OCI-LY7 (cell line): Measurements from ENCODE around the gene CRYGN. TPM values are rescaled to one million over a fixed set of nuclear protein-coding genes. Genes with fewer than 3 reads are reported as not detected.

Experiments
- BruUV-seq: library from RNA; stranded (reverse); fragments of 400-500 nt; replicated peaks from 2 replicates; lab custom pipeline; 2021; lab: Mats Ljungman, UMichigan
- CTCF ChIA-PET: fragments of 300-600 bp; sonication (Branson Sonifier 250); formaldehyde crosslinking; loops from one replicate; lab custom pipeline; 2022; ENCODE audit warnings: antibody characterized with exemption; ENCODE audit not compliant: unreplicated experiment; lab: Charles Lee
- POLR2A ChIA-PET: fragments of 300-600 bp; sonication (Branson Sonifier 250); formaldehyde crosslinking; loops from one replicate; lab custom pipeline; 2022; ENCODE audit warnings: antibody characterized with exemption; lab: Charles Lee
- DNase-seq: peaks from one replicate; pipeline ENCODE4 v3.0.0-alpha.2; 2015; ENCODE audit warnings: low spot score
- H2AFZ ChIP-seq: fragments of 200-600 bp; sonication (generic), shearing (Covaris generic); 2 replicates; pipeline ENCODE4 v1.6.1; 2014; ENCODE audit warnings: mild to moderate bottlenecking, antibody characterized with exemption, low read length, moderate library complexity
- H3K27ac ChIP-seq: fragments of 200-600 bp; sonication (generic); 2 replicates; pipeline ENCODE4 v1.5.1; 2014; ENCODE audit warnings: mixed run types, low read depth, mild to moderate bottlenecking, moderate library complexity, low read length, inconsistent platforms; ENCODE audit not compliant: poor library complexity, severe bottlenecking
- H3K36me3 ChIP-seq: fragments of 200-600 bp; sonication (generic); 2 replicates; pipeline ENCODE4 v1.6.1; 2014; ENCODE audit warnings: mild to moderate bottlenecking, antibody characterized with exemption, low read length, moderate library complexity, mixed read lengths; ENCODE audit not compliant: insufficient read depth
- H3K4me1 ChIP-seq: fragments of 200-600 bp; sonication (generic); 2 replicates; pipeline ENCODE4 v1.5.1; 2014; ENCODE audit warnings: mild to moderate bottlenecking, low read length; ENCODE audit not compliant: insufficient read depth, poor library complexity, severe bottlenecking
- H3K4me2 ChIP-seq: fragments of 200-600 bp; sonication (generic); 2 replicates; pipeline ENCODE4 v1.6.1; 2014; ENCODE audit warnings: mild to moderate bottlenecking, low read length
- H3K4me3 ChIP-seq: fragments of 200-600 bp; sonication (generic); 2 replicates; pipeline ENCODE4 v1.5.1; 2014; ENCODE audit warnings: mild to moderate bottlenecking, low read depth, low read length; ENCODE audit not compliant: poor library complexity, severe bottlenecking
- H3K79me2 ChIP-seq: fragments of 200-600 bp; sonication (generic); 2 replicates; pipeline ENCODE4 v1.6.1; 2016; ENCODE audit warnings: low read depth, mild to moderate bottlenecking, low read length, moderate library complexity, mixed read lengths; ENCODE audit not compliant: insufficient read depth
- H3K9me2 ChIP-seq: fragments of 200-600 bp; sonication (generic); 2 replicates; pipeline ENCODE4 v1.6.1; 2016; ENCODE audit warnings: mild to moderate bottlenecking, low read length, mixed read lengths; ENCODE audit not compliant: insufficient read depth
- H3K9me3 ChIP-seq: fragments of 200-600 bp; sonication (generic); 2 replicates; pipeline ENCODE4 v1.6.1; 2014; ENCODE audit warnings: mild to moderate bottlenecking, mixed run types, low read length, mixed read lengths
- H4K20me1 ChIP-seq: fragments of 200-600 bp; sonication (generic); 2 replicates; pipeline ENCODE4 v1.6.1; 2014; ENCODE audit warnings: mild to moderate bottlenecking, antibody characterized with exemption, low read length, moderate library complexity, mixed read lengths; ENCODE audit not compliant: insufficient read depth
- EZH2phosphoT487 ChIP-seq: fragments of 200-600 bp; sonication (generic); IDR thresholded peaks from 2 replicates; pipeline ENCODE4 v1.6.1; 2018; ENCODE audit warnings: low read depth, borderline replicate concordance, mild to moderate bottlenecking, mixed run types, antibody characterized with exemption, low read length, moderate library complexity, mixed read lengths
- intact Hi-C: fragments of 100-400 bp; cut with micrococcal nuclease; formaldehyde crosslinking; loops from one replicate; pipeline ENCODE4 v1.10.0; 2022; ENCODE audit not compliant: unreplicated experiment
- total RNA-seq, 2 experiments: library from RNA; depleted of rRNA in 1 of 2; stranded (reverse); fragments of >200 nt in 1 of 2; shearing (Covaris generic) in 1 of 2; gene quantifications; 2 replicates each; pipeline ENCODE4 v1.2.3, GENCODE V29; 2014 to 2022
- TF ChIP-seq, protein P1 (sequence below): fragments of 200-600 bp; sonication (generic); conservative IDR thresholded peaks from 2 replicates; pipeline ENCODE4 v1.5.1; 2014; ENCODE audit warnings: mild to moderate bottlenecking, antibody characterized with exemption, low read length, moderate library complexity, mixed read lengths

The CRYGN gene
- total RNA-seq, 2 experiments from 2014 or later, result 0.09 TPM; not detected in 1

DNA sequence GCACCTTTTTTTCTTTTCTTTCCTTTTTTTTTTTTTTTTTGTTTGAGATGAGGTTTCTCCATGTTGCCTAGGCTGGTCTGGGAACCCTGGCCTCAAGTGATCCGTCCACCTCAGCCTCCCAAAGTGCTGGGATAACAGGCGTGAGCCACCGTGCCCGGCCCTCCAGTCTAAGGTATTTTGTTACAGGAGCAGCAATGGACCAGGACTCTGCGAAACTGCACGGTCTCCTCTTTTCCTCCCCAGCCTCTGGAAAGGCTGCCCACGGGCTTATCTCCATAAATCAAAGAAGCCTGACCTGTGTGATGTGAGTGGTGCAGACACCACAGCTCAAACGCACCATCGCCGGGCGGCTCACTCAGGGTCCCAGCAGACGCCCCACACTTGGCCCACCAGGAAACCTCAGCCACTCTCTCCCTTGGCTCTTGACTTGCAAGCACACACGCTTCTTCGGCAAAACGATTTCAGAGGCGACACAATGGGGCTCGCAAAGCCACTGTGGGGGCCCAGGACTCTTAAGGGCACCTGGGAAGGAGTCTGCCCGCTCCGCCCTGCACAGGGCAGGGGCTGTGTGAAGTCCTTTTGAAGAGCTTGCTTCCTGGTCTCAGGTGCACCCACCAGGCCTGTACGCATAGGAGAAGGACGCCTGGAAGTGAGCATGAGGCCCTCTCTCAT lies 50.7 kb downstream of the CRYGN start:
- no peak overlapping the region for H3K27ac ChIP-seq
- no TSS peak for BruUV-seq
- TF ChIP-seq EZH2phosphoT487, result no peak
- TF ChIP-seq, protein P1, sequence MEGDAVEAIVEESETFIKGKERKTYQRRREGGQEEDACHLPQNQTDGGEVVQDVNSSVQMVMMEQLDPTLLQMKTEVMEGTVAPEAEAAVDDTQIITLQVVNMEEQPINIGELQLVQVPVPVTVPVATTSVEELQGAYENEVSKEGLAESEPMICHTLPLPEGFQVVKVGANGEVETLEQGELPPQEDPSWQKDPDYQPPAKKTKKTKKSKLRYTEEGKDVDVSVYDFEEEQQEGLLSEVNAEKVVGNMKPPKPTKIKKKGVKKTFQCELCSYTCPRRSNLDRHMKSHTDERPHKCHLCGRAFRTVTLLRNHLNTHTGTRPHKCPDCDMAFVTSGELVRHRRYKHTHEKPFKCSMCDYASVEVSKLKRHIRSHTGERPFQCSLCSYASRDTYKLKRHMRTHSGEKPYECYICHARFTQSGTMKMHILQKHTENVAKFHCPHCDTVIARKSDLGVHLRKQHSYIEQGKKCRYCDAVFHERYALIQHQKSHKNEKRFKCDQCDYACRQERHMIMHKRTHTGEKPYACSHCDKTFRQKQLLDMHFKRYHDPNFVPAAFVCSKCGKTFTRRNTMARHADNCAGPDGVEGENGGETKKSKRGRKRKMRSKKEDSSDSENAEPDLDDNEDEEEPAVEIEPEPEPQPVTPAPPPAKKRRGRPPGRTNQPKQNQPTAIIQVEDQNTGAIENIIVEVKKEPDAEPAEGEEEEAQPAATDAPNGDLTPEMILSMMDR, result no peak
- no peak for DNase-seq
- intact Hi-C loops, result no loop called here
- H3K9me3 ChIP-seq, result no peaks in the 10 kb centered on the region
- ChIA-PET CTCF (no interaction called here), POLR2A (no interaction called here)
- H2AFZ ChIP-seq, result no peak overlapping the region
- no peak overlapping the region for H3K4me2 ChIP-seq
- H3K79me2 ChIP-seq, result no peaks in the 10 kb centered on the region
- no peaks in the 10 kb centered on the region for H4K20me1 ChIP-seq
- H3K36me3 ChIP-seq, result no peaks in the 10 kb centered on the region
- no peaks in the 10 kb centered on the region for H3K9me2 ChIP-seq
- no peaks in the 10 kb centered on the region for H3K4me1 ChIP-seq
- no peak overlapping the region for H3K4me3 ChIP-seq

DNA sequence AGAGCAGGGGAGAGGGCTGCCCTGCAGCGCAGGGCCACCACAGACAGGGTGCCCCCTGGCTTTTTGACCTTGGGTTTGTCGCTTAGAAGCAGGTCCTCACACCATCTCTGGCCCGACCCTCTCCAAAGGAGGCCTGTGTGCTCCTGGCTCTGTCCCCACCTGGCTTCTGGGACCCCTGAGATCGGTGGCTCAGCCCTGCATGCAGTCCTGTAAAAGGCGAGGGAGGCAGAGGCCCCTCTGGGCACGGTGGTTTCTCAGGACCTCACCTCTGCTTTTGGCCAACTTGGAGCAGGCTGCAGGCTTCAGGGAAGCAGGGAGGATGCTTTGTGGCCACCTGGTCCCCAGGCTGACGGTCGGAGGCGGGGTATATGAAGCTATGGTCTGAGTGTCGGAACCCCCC lies 51.5 kb downstream of the CRYGN start:
- Histone ChIP-seq H3K4me1 (no peaks in the 10 kb centered on the region), H3K79me2 (no peaks in the 10 kb centered on the region), H3K27ac (no peak overlapping the region), H3K9me3 (no peaks in the 10 kb centered on the region), H3K9me2 (no peaks in the 10 kb centered on the region), H3K4me2 (no peak overlapping the region), H3K4me3 (no peak overlapping the region), H2AFZ (no peak overlapping the region), H3K36me3 (no peaks in the 10 kb centered on the region), H4K20me1 (no peaks in the 10 kb centered on the region)
- no peak for DNase-seq
- CTCF ChIA-PET, result no interaction called here
- intact Hi-C loops, result no loop called here
- POLR2A ChIA-PET, result no interaction called here
- no TSS peak for BruUV-seq
- TF ChIP-seq, protein P1, result no peak
- TF ChIP-seq EZH2phosphoT487, result no peak

DNA sequence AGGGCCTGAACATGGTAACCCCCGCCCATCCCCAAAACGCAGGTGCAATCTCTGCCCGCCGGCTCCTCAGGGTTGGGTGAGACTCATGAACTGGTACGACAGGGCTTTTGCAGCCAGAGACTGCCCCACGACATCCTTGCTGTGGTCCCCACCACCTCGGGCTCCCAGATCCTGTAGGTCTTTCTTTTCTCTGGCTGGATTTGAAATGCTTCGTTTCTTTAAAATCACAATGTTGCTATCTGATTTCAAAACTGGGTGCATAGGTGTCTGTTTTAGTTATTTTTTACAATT lies 52.0 kb downstream of the CRYGN start:
- POLR2A ChIA-PET, result no interaction called here
- no peak overlapping the region for H3K4me2 ChIP-seq
- DNase-seq, result no peak
- H3K79me2 ChIP-seq, result no peaks in the 10 kb centered on the region
- H3K36me3 ChIP-seq, result no peaks in the 10 kb centered on the region
- BruUV-seq, result no TSS peak
- H3K4me1 ChIP-seq, result no peaks in the 10 kb centered on the region
- no peak overlapping the region for H3K4me3 ChIP-seq
- intact Hi-C loops, result no loop called here
- no peaks in the 10 kb centered on the region for H3K9me3 ChIP-seq
- H4K20me1 ChIP-seq, result no peaks in the 10 kb centered on the region
- CTCF ChIA-PET, result no interaction called here
- H3K9me2 ChIP-seq, result no peaks in the 10 kb centered on the region
- TF ChIP-seq, protein P1, result no peak
- TF ChIP-seq EZH2phosphoT487, result no peak
- H2AFZ ChIP-seq, result no peak overlapping the region
- no peak overlapping the region for H3K27ac ChIP-seq
